GM12892 (cell line): ENCODE data around the gene GFRAL.

Experiments
- POLR2A ChIP-seq: IDR thresholded peaks from 2 replicates; pipeline ENCODE4 v1.6.1; 2011; ENCODE audit warnings: low read depth, low read length, control low read depth
- POLR2AphosphoS5 ChIP-seq: IDR thresholded peaks from 2 replicates; pipeline ENCODE4 v1.6.1; 2011; ENCODE audit warnings: low read depth, low read length, control low read depth

- no peak for TF ChIP-seq POLR2AphosphoS5
- TF ChIP-seq POLR2A: no peak
Observed at GRCh38 chr6:55397986-55398385, 70.7 kb downstream of the GFRAL start.
